SU-DHL-6 (cell line): ENCODE measurements around the gene UNC5B.

Experiments
- CTCF ChIP-seq: fragments of 200-600 bp; sonication (generic); IDR thresholded peaks from one replicate; pipeline ENCODE4 v1.5.1; 2017; ENCODE audit warnings: antibody characterized with exemption, mild to moderate bottlenecking, low read length, moderate library complexity; ENCODE audit not compliant: insufficient read depth, poor library complexity, severe bottlenecking
- EZH2phosphoT487 ChIP-seq: fragments of 200-600 bp; sonication (generic), shearing (Covaris generic); conservative IDR thresholded peaks from 2 replicates; pipeline ENCODE4 v1.6.1; 2018; ENCODE audit warnings: mild to moderate bottlenecking, antibody characterized with exemption, low read length, moderate library complexity, mixed read lengths

GRCh38 chr10:71228875-71229675, 16.7 kb downstream of the UNC5B start:
- no peak for TF ChIP-seq CTCF
- no peak for TF ChIP-seq EZH2phosphoT487
